Limb (tissue), 2 donors: ENCODE data around the gene NAPB.

ENCODE experiments used
- DNase-seq, 2 donors: peaks; one replicate each; pipeline ENCODE4 v3.0.0-alpha.2; 2016; ENCODE audit errors: extremely low spot score in 2 of 2

Gene NAPB

GRCh38 chr20:23407781-23408464, 13.4 kb downstream of the NAPB start:
- no peak for DNase-seq

GRCh38 chr20:23406880-23407279, 14.4 kb downstream of the NAPB start:
- no peak for DNase-seq

- DNase-seq: no peak
Measured at GRCh38 chr20:23404196-23404595, 17.1 kb downstream of the NAPB start.

GRCh38 chr20:23403751-23404150, 17.5 kb downstream of the NAPB start:
- DNase-seq: no peak

- DNase-seq: no peak
Measured at GRCh38 chr20:23401051-23401450, 20.2 kb downstream of the NAPB start.

- DNase-seq: no peak
Measured at GRCh38 chr20:23399568-23400241, 21.6 kb downstream of the NAPB start.

GRCh38 chr20:23397961-23398360, 23.3 kb downstream of the NAPB start:
- DNase-seq: no peak

- no peak for DNase-seq
Measured at GRCh38 chr20:23396950-23397627, 24.2 kb downstream of the NAPB start.

GRCh38 chr20:23393996-23394775, 27.1 kb downstream of the NAPB start:
- DNase-seq: no peak

- no peak for DNase-seq
Measured at GRCh38 chr20:23391707-23392310, 29.5 kb downstream of the NAPB start.

GRCh38 chr20:23390091-23390774, 31.1 kb downstream of the NAPB start:
- DNase-seq: no peak

GRCh38 chr20:23387118-23387443, 34.2 kb downstream of the NAPB start:
- DNase-seq: no peak

GRCh38 chr20:23386304-23387117, 34.8 kb downstream of the NAPB start:
- no peak for DNase-seq

GRCh38 chr20:23381876-23382275, 39.4 kb downstream of the NAPB start:
- no peak for DNase-seq

- DNase-seq: no peak
Measured at GRCh38 chr20:23379772-23380171, 41.5 kb downstream of the NAPB start.

GRCh38 chr20:23375827-23376226, 45.5 kb downstream of the NAPB start:
- DNase-seq: no peak

- no peak for DNase-seq
Measured at GRCh38 chr20:23374441-23374840, 46.8 kb downstream of the NAPB start.

- DNase-seq: no peak
Measured at GRCh38 chr20:23371496-23371895, 49.8 kb downstream of the NAPB start.

GRCh38 chr20:23370873-23371272, 50.4 kb downstream of the NAPB start:
- no peak for DNase-seq

- no peak for DNase-seq
Measured at GRCh38 chr20:23370274-23370673, 51.0 kb downstream of the NAPB start.
